PC-3 (cell line): ENCODE measurements around the gene VEGFB. TPM values are rescaled to one million over a fixed set of nuclear protein-coding genes. Genes with fewer than 3 reads are reported as not detected.
A peak's percentile ranks its signal among the peaks of the same experiment; 100 is the strongest.

Experiments used
- ATAC-seq: fragments of 200-7000 bp; cut with Tn5 transposase; 2 replicates; pipeline ENCODE4 v1.9.1; 2020; ENCODE audit warnings: mild to moderate bottlenecking, moderate library complexity
- BruUV-seq: library from RNA; stranded (reverse); fragments of 400-500 nt; replicated peaks from 2 replicates; lab custom pipeline; 2021; lab: Mats Ljungman, UMichigan
- CTCF ChIA-PET: fragments of 300-600 bp; sonication (Branson Sonifier 250); formaldehyde crosslinking; loops from one replicate; lab custom pipeline; 2022; ENCODE audit warnings: antibody characterized with exemption; lab: Charles Lee
- POLR2A ChIA-PET: fragments of 300-600 bp; sonication (Branson Sonifier 250); formaldehyde crosslinking; loops from one replicate; lab custom pipeline; 2022; ENCODE audit warnings: antibody characterized with exemption; ENCODE audit not compliant: unreplicated experiment; lab: Charles Lee
- DNase-seq: peaks from one replicate; pipeline ENCODE4 v3.0.0-alpha.2; 2015
- H2AFZ ChIP-seq: fragments of 300-600 bp; sonication (generic); 2 replicates; pipeline ENCODE4 v1.6.0; 2016; ENCODE audit warnings: antibody characterized with exemption, low read length
- H3F3A ChIP-seq: fragments of 300-600 bp; sonication (generic); one replicate; pipeline ENCODE4 v1.6.0; 2017; ENCODE audit warnings: antibody characterized with exemption, low read length, control low read depth, mild to moderate bottlenecking; ENCODE audit not compliant: unreplicated experiment
- H3K27ac ChIP-seq: fragments of 300-600 bp; sonication (generic); 2 replicates; pipeline ENCODE4 v1.5.1; 2016; ENCODE audit warnings: mild to moderate bottlenecking, low read length
- H3K27me3 ChIP-seq: fragments of 300-600 bp; sonication (generic); 2 replicates; pipeline ENCODE4 v1.6.1; 2016; ENCODE audit warnings: low read length, mixed read lengths
- H3K36me3 ChIP-seq: fragments of 300-600 bp; sonication (generic); 2 replicates; pipeline ENCODE4 v1.6.1; 2016; ENCODE audit warnings: low read depth, mixed run types, low read length, mixed read lengths
- H3K4me1 ChIP-seq: fragments of 300-600 bp; sonication (generic); 2 replicates; pipeline ENCODE4 v1.5.1; 2016; ENCODE audit warnings: low read length; ENCODE audit not compliant: insufficient read depth
- H3K4me2 ChIP-seq: fragments of 300-600 bp; sonication (generic); 2 replicates; pipeline ENCODE4 v1.6.0; 2016; ENCODE audit warnings: low read length
- H3K4me3 ChIP-seq: fragments of 300-600 bp; sonication (generic); 2 replicates; pipeline ENCODE4 v1.5.1; 2016; ENCODE audit warnings: mild to moderate bottlenecking, low read length, mixed read lengths
- H3K79me2 ChIP-seq: fragments of 300-600 bp; sonication (generic); 2 replicates; pipeline ENCODE4 v1.6.1; 2017; ENCODE audit warnings: low read length, mixed read lengths
- H3K9ac ChIP-seq: fragments of 300-600 bp; sonication (generic); 2 replicates; pipeline ENCODE4 v1.6.0; 2016; ENCODE audit warnings: mild to moderate bottlenecking, low read length
- H3K9me2 ChIP-seq: fragments of 300-600 bp; sonication (generic); replicated peaks from 2 replicates; pipeline ENCODE4 v1.6.1; 2016; ENCODE audit warnings: mixed run types, low read length, mixed read lengths
- H3K9me3 ChIP-seq: fragments of 300-600 bp; sonication (generic); 2 replicates; pipeline ENCODE4 v1.6.1; 2016; ENCODE audit warnings: low read length, mixed read lengths
- H4K20me1 ChIP-seq: fragments of 300-600 bp; sonication (generic); 2 replicates; pipeline ENCODE4 v1.6.1; 2016; ENCODE audit warnings: low read length, mixed read lengths
- EZH2 ChIP-seq: fragments of 300-600 bp; sonication (generic); IDR thresholded peaks from one replicate; pipeline ENCODE4 v1.6.1; 2017; ENCODE audit warnings: antibody characterized with exemption, mild to moderate bottlenecking, low read length; ENCODE audit not compliant: unreplicated experiment
- EZH2phosphoT487 ChIP-seq: fragments of 300-600 bp; sonication (generic); IDR thresholded peaks from 2 replicates; pipeline ENCODE4 v1.6.1; 2018; ENCODE audit warnings: mild to moderate bottlenecking, antibody characterized with exemption, low read length, borderline replicate concordance
- intact Hi-C: fragments of 100-400 bp; cut with micrococcal nuclease; formaldehyde crosslinking; loops from 2 replicates; pipeline ENCODE4 v1.9.0; 2023
- total RNA-seq: library from RNA; depleted of rRNA; stranded (reverse); fragments of >200 nt; gene quantifications from 2 replicates; pipeline ENCODE4 v1.2.3, GENCODE V29; 2014
- TF ChIP-seq, protein P1 (sequence below): fragments of 300-600 bp; sonication (generic); conservative IDR thresholded peaks from 2 replicates; pipeline ENCODE4 v1.5.1; 2017; ENCODE audit warnings: antibody characterized with exemption, low read depth, mild to moderate bottlenecking, low read length

Gene VEGFB
- total RNA-seq, 1 experiment from 2014 or later = 39.4 TPM

DNA sequence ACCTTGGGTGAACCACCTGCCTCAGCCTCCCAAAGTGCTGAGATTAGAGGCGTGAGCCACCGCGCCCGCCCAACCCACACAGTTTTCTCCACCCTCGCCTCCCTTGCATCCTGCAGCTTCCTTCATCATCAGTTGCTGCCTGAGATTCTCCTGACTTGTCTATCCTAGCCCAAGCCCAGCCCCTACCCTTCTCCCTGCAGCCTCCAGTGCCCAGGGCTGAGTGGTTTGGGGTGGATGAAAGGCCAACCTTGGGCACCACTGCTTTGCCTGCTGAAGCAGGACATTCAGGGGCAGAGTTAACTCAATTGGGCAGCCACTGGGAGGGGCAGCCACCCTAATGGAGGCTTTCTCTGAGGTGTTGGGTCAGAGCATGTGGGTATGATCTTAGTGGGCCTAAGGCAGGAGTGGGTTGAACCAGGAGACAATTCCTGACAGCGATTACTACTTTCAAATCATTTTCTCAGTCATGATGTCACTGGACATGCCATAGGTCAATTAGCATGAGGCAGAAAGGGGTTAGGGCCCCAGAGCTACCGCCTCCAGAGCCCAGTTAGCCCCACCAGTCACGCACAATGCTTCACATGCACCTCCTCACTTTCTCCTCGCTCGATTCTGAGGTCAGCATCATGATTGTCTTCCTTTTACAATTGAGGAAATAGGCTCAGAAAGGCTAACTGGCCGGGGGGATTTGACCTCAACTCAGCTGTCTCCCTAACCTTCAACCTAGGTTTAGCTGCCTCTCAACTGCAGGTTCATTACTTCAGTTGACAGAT lies 5.5 kb downstream of the VEGFB start:
- Histone ChIP-seq H3K4me2 (peak overlapping the region; percentile 94), H3K27ac (peak overlapping the region; percentile 98), H3K9ac (no peak overlapping the region), H3K4me3 (no peak overlapping the region; the same call in 1 of the 2 replicates), H3K9me3 (no peaks in the 10 kb centered on the region), H4K20me1 (peaks cover under 1% of the 10 kb centered on the region; the same call in 1 of the 2 replicates), H3K4me1 (peaks cover 72% of the 10 kb centered on the region), H3K79me2 (peaks cover 39% of the 10 kb centered on the region), H3K9me2 (no peaks in the 10 kb centered on the region), H3K27me3 (no peaks in the 10 kb centered on the region), H2AFZ (no peak overlapping the region), H3F3A (peaks cover 16% of the 10 kb centered on the region), H3K36me3 (peaks cover 12% of the 10 kb centered on the region; the same call in 1 of the 2 replicates)
- ATAC-seq (no peak), DNase-seq (no peak)
- POLR2A ChIA-PET = interaction anchor here (0.6 kb wide), 2 partner anchors 11 to 1513 kb away, joined by 3 to 4 read pairs; partner anchors contain the start of gene HNRNPUL2
- no TSS peak for BruUV-seq
- TF ChIP-seq EZH2 = no peak
- CTCF ChIA-PET = no interaction called here
- intact Hi-C loops = loop anchor here (2.0 kb wide), 1 partner anchor 65 kb away; the partner anchor contains the start of gene ESRRA

DNA sequence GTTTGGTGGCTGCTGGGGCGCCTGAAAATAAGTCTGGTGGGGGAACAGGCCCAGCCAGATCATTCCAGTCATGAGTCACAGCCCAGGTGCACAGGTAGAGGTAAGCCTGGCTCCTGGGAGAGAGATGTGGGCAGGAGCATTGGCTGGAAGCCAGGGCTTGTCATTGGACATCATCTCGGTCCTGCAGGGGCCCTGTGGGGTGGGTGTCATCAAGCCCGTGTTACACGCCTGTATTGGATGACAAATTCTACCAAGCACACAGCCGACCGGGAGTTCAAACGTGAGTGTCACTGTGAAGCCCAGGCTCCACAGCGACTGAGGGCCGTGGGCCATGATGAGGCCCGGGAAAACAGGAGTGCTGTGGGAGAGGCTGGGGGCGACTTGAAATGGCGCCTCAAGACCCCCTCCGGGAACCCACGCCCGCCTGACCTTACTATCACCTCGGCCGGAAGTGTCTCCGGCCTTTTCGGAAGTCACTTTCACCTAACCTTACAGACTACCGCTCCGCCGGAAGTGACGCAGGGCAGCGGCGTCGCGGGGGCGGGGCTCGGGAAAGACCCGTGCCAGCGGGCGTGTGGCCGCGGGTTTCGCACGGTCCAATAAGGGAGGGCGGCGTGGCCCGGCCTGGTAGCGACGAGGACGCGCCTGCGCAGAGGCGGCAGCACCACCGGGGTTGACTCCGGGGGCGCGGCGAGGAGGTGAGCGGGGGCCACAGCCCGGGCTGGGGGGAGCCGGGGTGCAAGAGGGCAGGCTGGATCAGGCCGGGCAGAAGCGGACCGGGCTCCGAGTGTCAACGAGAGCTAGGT lies 6.3 kb downstream of the VEGFB start, which contains the start of gene FKBP2:
TSS of gene FKBP2 (plus strand) at position 661 of the 806 bp plus-strand sequence. CDS start 1,293 bp downstream, outside the sequence.
- TF ChIP-seq EZH2 (no peak), EZH2phosphoT487 (no peak; the same call in 1 of the 2 replicates)
- TF ChIP-seq, protein P1, sequence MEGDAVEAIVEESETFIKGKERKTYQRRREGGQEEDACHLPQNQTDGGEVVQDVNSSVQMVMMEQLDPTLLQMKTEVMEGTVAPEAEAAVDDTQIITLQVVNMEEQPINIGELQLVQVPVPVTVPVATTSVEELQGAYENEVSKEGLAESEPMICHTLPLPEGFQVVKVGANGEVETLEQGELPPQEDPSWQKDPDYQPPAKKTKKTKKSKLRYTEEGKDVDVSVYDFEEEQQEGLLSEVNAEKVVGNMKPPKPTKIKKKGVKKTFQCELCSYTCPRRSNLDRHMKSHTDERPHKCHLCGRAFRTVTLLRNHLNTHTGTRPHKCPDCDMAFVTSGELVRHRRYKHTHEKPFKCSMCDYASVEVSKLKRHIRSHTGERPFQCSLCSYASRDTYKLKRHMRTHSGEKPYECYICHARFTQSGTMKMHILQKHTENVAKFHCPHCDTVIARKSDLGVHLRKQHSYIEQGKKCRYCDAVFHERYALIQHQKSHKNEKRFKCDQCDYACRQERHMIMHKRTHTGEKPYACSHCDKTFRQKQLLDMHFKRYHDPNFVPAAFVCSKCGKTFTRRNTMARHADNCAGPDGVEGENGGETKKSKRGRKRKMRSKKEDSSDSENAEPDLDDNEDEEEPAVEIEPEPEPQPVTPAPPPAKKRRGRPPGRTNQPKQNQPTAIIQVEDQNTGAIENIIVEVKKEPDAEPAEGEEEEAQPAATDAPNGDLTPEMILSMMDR = no peak
- intact Hi-C loops = loop anchor here (2.0 kb wide), 1 partner anchor 64 kb away; the partner anchor contains the start of gene ESRRA
- peaks cover 16% of the 10 kb centered on the region for H3F3A ChIP-seq
- POLR2A ChIA-PET = interaction anchor here (0.6 to 1.0 kb wide), 5 partner anchors 10 to 505 kb away, joined by 3 to 9 read pairs (median 4); partner anchors contain the start of gene PRDX5
- DNase-seq = peak; percentile 99
- peak within 1 kb of the TSS; percentile 98 for H3K27ac ChIP-seq
- no peaks in the 10 kb centered on the region for H3K27me3 ChIP-seq
- CTCF ChIA-PET = interaction anchor here (0.7 to 1.1 kb wide), 4 partner anchors 12 to 60 kb away, joined by 3 to 5 read pairs (median 4); partner anchors contain the start of gene CATSPERZ
- peaks cover 8% of the 10 kb centered on the region; the same call in 1 of the 2 replicates for H4K20me1 ChIP-seq
- peaks cover 43% of the 10 kb centered on the region for H3K79me2 ChIP-seq
- peak within 1 kb of the TSS; percentile 89 for H3K9ac ChIP-seq
- no peaks in the 10 kb centered on the region for H3K9me2 ChIP-seq
- H3K9me3 ChIP-seq = no peaks in the 10 kb centered on the region
- peak within 1 kb of the TSS; percentile 94 for H3K4me2 ChIP-seq
- BruUV-seq = TSS peak; percentile 57
- ATAC-seq = peak; percentile 23
- H3K4me3 ChIP-seq = peak within 1 kb of the TSS; percentile 87
- H3K4me1 ChIP-seq = peaks cover 71% of the 10 kb centered on the region
- H2AFZ ChIP-seq = peak within 1 kb of the TSS; percentile 79
- H3K36me3 ChIP-seq = peaks cover 14% of the 10 kb centered on the region; the same call in 1 of the 2 replicates

DNA sequence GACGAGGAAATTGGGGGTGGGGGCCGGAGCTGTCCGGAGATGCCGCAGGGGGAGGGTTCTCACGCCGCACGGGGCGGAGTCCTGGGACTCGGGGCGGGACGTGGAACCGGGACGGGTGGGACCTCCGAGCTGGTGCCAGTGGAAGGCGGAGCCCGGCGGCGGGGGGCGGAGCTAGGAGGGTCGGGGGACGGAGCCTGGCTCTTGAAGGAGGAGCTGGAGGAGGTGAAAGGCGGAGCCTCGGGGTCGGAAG lies 6.8 kb downstream of the VEGFB start:
- DNase-seq = peak; percentile 100
- Histone ChIP-seq H3K4me2 (peak overlapping the region; percentile 94), H4K20me1 (peaks cover 8% of the 10 kb centered on the region; the same call in 1 of the 2 replicates), H3K27me3 (no peaks in the 10 kb centered on the region), H3K9me3 (no peaks in the 10 kb centered on the region), H3K27ac (peak overlapping the region; percentile 98), H3K4me3 (peak overlapping the region; percentile 87), H3K9me2 (no peaks in the 10 kb centered on the region), H3K36me3 (peaks cover 14% of the 10 kb centered on the region; the same call in 1 of the 2 replicates), H3K4me1 (peaks cover 66% of the 10 kb centered on the region), H3K79me2 (peaks cover 46% of the 10 kb centered on the region), H3K9ac (peak overlapping the region; percentile 88), H3F3A (peaks cover 16% of the 10 kb centered on the region), H2AFZ (peak overlapping the region; percentile 79)
- CTCF ChIA-PET = interaction anchor here (0.6 to 1.1 kb wide), 5 partner anchors 11 to 573 kb away, joined by 3 to 7 read pairs (median 4); partner anchors contain the start of gene CATSPERZ
- TF ChIP-seq, protein P1 = no peak
- no peak for TF ChIP-seq EZH2phosphoT487
- TF ChIP-seq EZH2 = no peak
- POLR2A ChIA-PET = interaction anchor here (0.6 to 1.0 kb wide), 6 partner anchors 26 to 506 kb away, joined by 3 to 9 read pairs (median 4); partner anchors contain the start of gene PRDX5
- peak; percentile 61 for ATAC-seq
- BruUV-seq = no TSS peak
- intact Hi-C loops = loop anchor here (2.0 kb wide), 1 partner anchor 64 kb away; the partner anchor contains the start of gene ESRRA
